ENCODE results near the gene GREB1. TPM values are rescaled to one million over a fixed set of nuclear protein-coding genes. Genes with fewer than 3 reads are reported as not detected.

GREB1 gene
- total RNA-seq, 4 donors from 2014 or later: 0.20 to 2.6 (median 1.5) TPM

DNA sequence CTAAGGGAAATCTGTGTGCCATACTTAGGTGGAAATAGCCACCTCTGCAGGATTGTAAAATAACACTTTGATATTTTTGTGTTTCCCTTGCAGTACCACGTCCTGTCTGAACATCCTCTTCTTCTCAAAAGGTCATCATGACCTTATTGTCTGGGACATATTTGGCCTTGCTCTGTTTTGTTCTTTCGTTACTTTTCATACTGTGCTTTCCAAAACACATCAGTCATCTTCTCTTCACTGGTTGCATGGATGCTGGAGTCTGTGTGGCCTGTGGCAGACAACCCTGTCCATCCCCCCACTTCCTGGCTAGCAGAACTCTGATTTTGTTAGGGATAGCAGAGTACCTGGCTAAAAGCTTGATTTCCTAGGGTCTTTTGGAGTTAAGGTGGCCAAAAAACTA is 9.4 kb upstream of the GREB1 start:
- 61 to 66% methylated on average over 2 of the region's 2 CpGs for WGBS, 2 donors (ENCODE audit: low coverage in 1 of 2)
- Histone ChIP-seq H3K27ac (no peak overlapping the region), H3K4me3 (no peak overlapping the region), H3K9me3 (no peaks in the 10 kb centered on the region), H3K36me3 (no peaks in the 10 kb centered on the region), H3K27me3 (peaks cover 6% of the 10 kb centered on the region), H3K4me1 (no peaks in the 10 kb centered on the region)
- in situ Hi-C loops (cut with MboI; ENCODE audit: low pct_ligation_motif_present in 1 of 4, low pct_unique_long_range_greater_than_20kb in 1 of 4, low sequenced_read_pairs in 3 of 4): no loop called here
- no peak for TF ChIP-seq EP300 (IDR thresholded peaks at IDR 0.05; ENCODE audit: low read depth)
- TF ChIP-seq, protein P1, sequence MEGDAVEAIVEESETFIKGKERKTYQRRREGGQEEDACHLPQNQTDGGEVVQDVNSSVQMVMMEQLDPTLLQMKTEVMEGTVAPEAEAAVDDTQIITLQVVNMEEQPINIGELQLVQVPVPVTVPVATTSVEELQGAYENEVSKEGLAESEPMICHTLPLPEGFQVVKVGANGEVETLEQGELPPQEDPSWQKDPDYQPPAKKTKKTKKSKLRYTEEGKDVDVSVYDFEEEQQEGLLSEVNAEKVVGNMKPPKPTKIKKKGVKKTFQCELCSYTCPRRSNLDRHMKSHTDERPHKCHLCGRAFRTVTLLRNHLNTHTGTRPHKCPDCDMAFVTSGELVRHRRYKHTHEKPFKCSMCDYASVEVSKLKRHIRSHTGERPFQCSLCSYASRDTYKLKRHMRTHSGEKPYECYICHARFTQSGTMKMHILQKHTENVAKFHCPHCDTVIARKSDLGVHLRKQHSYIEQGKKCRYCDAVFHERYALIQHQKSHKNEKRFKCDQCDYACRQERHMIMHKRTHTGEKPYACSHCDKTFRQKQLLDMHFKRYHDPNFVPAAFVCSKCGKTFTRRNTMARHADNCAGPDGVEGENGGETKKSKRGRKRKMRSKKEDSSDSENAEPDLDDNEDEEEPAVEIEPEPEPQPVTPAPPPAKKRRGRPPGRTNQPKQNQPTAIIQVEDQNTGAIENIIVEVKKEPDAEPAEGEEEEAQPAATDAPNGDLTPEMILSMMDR (IDR thresholded peaks at IDR 0.05): no peak
- no peak for TF ChIP-seq POLR2AphosphoS5 (IDR thresholded peaks at IDR 0.05)
- TF ChIP-seq POLR2A (IDR thresholded peaks at IDR 0.05): no peak
- DNase-seq: no peak
- intact Hi-C loops (cut with DNase I; ENCODE audit: low total_unique reads): no loop called here

DNA sequence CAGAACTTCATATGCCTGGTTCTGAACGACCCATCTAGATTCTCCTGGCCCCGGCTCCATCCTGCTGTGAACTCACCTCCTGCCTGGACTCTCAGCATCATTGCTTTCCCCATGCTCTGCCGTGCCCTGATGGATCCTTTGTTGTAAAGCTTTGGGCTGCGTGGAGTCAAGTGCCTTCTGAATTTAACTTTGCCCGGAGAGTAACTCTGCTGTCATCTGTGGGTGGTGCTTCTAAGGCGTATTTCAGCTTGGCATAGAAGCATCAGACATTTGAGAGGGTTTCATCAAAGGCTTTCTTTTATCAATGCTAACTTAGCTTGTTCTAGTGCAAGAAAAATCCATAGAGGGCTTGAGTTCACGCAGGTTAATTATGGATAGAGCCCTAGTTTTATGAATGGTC is 8.1 kb upstream of the GREB1 start:
- in situ Hi-C loops (cut with MboI; ENCODE audit: low pct_ligation_motif_present in 1 of 4, low pct_unique_long_range_greater_than_20kb in 1 of 4, low sequenced_read_pairs in 3 of 4) (no loop called here), intact Hi-C loops (cut with DNase I; ENCODE audit: low total_unique reads) (no loop called here)
- Histone ChIP-seq H3K36me3 (no peaks in the 10 kb centered on the region), H3K9me3 (no peaks in the 10 kb centered on the region), H3K4me1 (no peaks in the 10 kb centered on the region), H3K27ac (no peak overlapping the region), H3K27me3 (peaks cover 6% of the 10 kb centered on the region), H3K4me3 (no peak overlapping the region)
- 93 to 100% methylated on average over 4 to 7 of the region's 7 CpGs for WGBS, 2 donors (ENCODE audit: low coverage in 1 of 2)
- no peak for DNase-seq
- no peak for TF ChIP-seq EP300 (IDR thresholded peaks at IDR 0.05; ENCODE audit: low read depth)
- TF ChIP-seq, protein P1 (IDR thresholded peaks at IDR 0.05): no peak
- no peak for TF ChIP-seq POLR2A (IDR thresholded peaks at IDR 0.05)
- TF ChIP-seq POLR2AphosphoS5 (IDR thresholded peaks at IDR 0.05): no peak

DNA sequence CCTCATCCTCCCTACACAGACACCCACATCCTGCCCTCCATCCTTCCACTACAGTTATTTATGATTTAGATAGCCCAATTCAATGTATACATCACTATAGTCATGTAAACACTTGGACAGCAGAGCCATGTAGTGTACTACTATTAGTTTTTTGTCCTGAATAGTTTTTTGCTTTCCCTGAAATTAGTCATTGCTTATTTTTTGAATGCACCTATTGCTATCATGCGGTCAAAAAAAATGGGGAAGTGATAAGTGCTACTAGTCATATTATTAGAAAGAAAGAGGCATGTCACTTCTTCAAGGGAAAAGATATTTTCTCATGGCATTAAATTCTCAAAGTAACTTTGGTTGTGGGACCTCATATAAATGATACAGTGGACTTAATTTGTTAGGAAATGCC is 6.8 kb upstream of the GREB1 start:
- Histone ChIP-seq H3K9me3 (no peaks in the 10 kb centered on the region), H3K27me3 (peaks cover 6% of the 10 kb centered on the region), H3K4me1 (no peaks in the 10 kb centered on the region), H3K36me3 (no peaks in the 10 kb centered on the region), H3K27ac (no peak overlapping the region), H3K4me3 (no peak overlapping the region)
- TF ChIP-seq POLR2AphosphoS5 (IDR thresholded peaks at IDR 0.05): no peak
- no peak for TF ChIP-seq EP300 (IDR thresholded peaks at IDR 0.05; ENCODE audit: low read depth)
- no peak for TF ChIP-seq POLR2A (IDR thresholded peaks at IDR 0.05)
- TF ChIP-seq, protein P1 (IDR thresholded peaks at IDR 0.05): no peak
- WGBS, 2 donors (ENCODE audit: low coverage in 1 of 2): 69 to 100% methylated on average over 1 of the region's 1 CpG
- intact Hi-C loops (cut with DNase I; ENCODE audit: low total_unique reads): no loop called here
- in situ Hi-C loops (cut with MboI; ENCODE audit: low pct_ligation_motif_present in 1 of 4, low pct_unique_long_range_greater_than_20kb in 1 of 4, low sequenced_read_pairs in 3 of 4): no loop called here
- no peak for DNase-seq

DNA sequence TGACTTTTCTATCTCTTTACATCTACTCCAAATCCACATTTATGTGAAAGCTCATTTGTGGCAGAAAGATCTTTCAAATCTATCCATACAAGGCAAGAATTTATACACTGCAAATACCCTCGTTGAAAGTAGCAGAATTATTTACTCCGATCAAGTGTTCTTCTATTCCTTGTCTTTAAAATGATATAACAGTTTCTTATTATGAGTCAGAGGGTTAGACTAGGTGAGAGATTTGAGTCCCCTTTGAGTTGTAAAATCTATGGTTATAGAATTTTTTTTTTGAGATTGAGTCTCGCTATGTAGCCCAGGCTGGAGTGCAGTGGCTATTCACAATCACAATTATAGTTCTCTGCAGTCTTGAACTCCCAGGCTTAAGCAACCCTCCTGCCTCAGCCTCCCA is 5.6 kb upstream of the GREB1 start:
- H3K36me3 ChIP-seq: no peaks in the 10 kb centered on the region
- in situ Hi-C loops (cut with MboI; ENCODE audit: low pct_ligation_motif_present in 1 of 4, low pct_unique_long_range_greater_than_20kb in 1 of 4, low sequenced_read_pairs in 3 of 4): no loop called here
- 70 to 92% methylated on average over 3 of the region's 3 CpGs for WGBS, 2 donors (ENCODE audit: low coverage in 1 of 2)
- H3K4me3 ChIP-seq: no peak overlapping the region
- TF ChIP-seq, protein P1 (IDR thresholded peaks at IDR 0.05): no peak
- no peak for TF ChIP-seq POLR2A (IDR thresholded peaks at IDR 0.05)
- TF ChIP-seq POLR2AphosphoS5 (IDR thresholded peaks at IDR 0.05): no peak
- TF ChIP-seq EP300 (IDR thresholded peaks at IDR 0.05; ENCODE audit: low read depth): no peak
- peaks cover 0 to 4% (median 0%) of the 10 kb centered on the region in 4 donors for H3K4me1 ChIP-seq
- intact Hi-C loops (cut with DNase I; ENCODE audit: low total_unique reads): no loop called here
- no peaks in the 10 kb centered on the region for H3K9me3 ChIP-seq
- no peak for DNase-seq
- peaks cover 6% of the 10 kb centered on the region for H3K27me3 ChIP-seq
- no peak overlapping the region for H3K27ac ChIP-seq
